ENCODE data around the gene PDE6B.

GRCh38 chr4:635851-636627 lies 10.7 kb downstream of the PDE6B start:
- no peak for TF ChIP-seq POLR2AphosphoS5 (IDR thresholded peaks at IDR 0.05; ENCODE audit: low read depth)
- no peak for TF ChIP-seq EZH2 (IDR thresholded peaks at IDR 0.05; ENCODE audit: low read depth, unreplicated experiment)
- no peak for TF ChIP-seq CTCF (conservative IDR thresholded peaks at IDR 0.05; ENCODE audit: low read depth in 2 of 2)
- no peak for TF ChIP-seq CREB1 (CRISPR knock-in tag; IDR thresholded peaks at IDR 0.05; ENCODE audit: low read depth)
- TF ChIP-seq JUNB (IDR thresholded peaks at IDR 0.05; ENCODE audit: unreplicated experiment): no peak
- no peak for TF ChIP-seq EZH2phosphoT487 (IDR thresholded peaks at IDR 0.05; ENCODE audit: unreplicated experiment)
- TF ChIP-seq REST (IDR thresholded peaks at IDR 0.05; ENCODE audit: unreplicated experiment): no peak

Measured in GM23338 (cell line).